ENCODE measurements around the gene CEP72.
"Not testable (repeated sequence)": the region's sequence is repeated elsewhere in the genome, so short reads cannot be mapped to it uniquely, and the experiment has no call there.

Gene CEP72

GRCh38 chr5:672329-673160, 60.4 kb downstream of the CEP72 start:
- DNase-seq (ENCODE audit: low read depth): no peak

DNA sequence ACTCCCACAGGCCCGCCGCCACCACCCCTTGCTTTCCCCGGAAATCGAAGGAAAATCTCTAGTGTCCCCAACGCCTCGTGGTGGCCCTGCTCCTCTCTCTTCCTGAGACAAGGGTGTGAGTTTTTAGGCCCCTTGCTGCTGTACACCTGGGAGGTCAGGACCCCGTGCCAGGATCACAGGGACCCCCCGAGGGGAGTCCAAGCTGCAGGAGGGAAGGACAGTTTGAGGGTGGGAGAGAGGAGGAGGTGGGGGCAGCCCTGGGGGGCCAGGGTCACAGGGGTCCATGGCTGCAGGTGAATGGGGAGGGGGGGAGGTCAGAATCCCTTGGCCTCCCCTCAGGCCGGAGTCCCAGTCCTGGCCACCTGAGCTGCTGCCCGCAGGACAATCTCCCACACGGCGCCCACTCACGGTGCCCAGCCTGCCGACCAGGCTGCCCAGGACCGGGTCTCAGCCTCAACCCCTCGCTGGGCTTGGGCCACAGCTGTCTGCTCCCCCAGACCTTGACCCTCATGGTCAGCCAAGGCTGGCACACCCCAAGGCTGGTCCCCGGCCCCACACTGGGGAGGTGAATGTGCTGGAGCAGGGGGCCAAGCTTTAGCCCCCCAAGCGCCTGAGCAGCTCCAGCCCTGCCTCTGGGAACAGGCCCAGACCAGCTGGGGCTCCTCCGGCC, 61.2 kb downstream of the CEP72 start:
- DNase-seq (ENCODE audit: low read depth): no peak

DNA sequence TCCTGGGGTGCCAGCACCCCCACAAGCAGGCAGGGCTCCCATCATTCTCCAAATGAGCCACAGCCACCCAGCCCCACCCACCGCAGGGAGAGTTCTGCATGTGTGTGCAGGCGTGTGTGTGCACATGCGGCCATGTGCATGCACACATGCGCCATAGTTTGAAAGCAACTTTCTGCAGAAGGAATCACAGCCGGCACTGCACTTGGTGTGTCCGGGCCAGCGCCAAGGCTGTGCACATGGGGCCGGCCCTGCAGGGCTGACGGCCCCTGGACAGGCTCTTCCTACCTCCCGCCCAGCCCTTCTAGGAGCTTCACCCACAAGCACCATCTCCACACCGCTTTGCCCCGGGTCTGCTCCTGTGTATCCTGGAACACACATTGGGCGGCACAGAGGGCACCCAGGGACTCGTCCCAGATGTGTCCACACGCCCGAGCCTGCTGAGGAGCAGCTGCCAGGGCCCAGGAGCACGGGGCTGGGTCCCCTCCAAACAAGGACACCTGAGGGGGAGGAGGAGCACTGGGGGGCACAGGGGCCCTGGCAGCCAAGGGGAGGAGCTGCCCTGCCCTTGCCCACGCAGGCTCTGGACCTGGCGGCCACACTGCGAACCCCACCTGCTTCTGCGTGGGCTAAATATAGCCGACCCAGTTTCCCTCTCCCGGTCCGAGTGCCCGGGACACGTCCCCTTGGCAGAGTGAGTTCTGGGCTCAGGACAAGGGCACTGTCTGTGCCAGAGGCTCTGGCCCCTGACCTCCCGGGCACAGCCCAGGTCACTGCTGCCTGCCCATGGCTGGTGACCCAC, 61.9 kb downstream of the CEP72 start:
- no peak for DNase-seq (ENCODE audit: low read depth)

GRCh38 chr5:674630-675011, 62.5 kb downstream of the CEP72 start:
- no peak for DNase-seq (ENCODE audit: low read depth)

- no peak for DNase-seq (ENCODE audit: low read depth)
Observed at GRCh38 chr5:675111-675870, 63.2 kb downstream of the CEP72 start.

DNA sequence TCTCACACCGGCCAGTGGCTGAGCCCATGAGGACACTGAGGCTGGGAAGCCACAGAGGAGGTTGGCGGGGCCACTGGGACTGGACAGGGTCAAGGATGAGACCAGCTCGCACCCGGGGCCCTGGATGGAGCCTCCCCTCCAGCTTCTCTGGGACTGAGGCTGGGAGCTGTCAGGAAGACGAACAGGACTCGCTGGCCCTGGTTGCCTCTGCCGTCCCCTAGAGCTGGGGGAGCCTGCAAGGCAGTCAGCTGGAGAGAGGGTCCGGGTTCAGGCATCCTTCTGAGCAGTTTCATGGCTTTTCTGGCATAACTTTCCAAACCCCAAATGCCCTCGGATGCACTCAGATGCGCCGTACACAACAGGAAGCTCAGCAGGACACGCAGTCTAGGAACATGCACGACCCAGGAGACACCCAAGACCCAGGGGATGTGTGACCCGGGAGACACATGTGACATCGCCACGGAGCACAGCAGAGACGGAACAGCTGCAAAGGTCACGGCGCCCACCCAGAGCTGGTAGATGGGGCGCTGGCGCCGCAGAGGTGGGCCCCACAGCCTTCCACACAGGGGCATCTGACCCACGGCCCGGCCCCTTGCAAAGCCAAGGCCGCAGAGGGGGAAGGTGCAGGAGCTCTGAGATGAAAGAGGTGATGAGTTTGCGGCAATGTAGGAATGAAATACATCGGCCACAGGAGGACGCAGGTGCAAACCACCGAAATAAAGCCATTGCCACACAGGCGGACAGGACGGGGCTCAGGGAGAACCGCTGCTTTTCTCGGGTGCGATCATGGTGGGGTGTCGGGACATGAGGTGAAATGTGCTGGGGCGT, 63.9 kb downstream of the CEP72 start:
- DNase-seq (ENCODE audit: low read depth): no peak

DNA sequence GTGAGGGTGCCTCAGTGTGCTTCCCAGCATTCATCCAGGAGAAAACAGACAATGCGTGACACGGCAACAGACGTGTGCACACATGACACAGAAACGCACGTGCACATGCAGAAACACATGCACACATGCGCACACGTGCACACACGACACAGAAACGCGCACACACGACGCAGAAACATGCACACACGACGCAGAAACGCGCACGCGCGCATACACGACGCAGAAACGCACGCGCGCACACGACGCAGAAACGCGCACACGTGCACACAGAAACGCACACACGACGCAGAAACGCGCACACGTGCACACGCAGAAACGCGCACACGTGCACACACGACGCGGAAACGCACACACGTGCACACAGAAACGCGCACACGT, 64.5 kb downstream of the CEP72 start:
- DNase-seq (ENCODE audit: low read depth): no peak

- DNase-seq (ENCODE audit: low read depth): no peak
Observed at GRCh38 chr5:677131-678101, 65.3 kb downstream of the CEP72 start.

DNA sequence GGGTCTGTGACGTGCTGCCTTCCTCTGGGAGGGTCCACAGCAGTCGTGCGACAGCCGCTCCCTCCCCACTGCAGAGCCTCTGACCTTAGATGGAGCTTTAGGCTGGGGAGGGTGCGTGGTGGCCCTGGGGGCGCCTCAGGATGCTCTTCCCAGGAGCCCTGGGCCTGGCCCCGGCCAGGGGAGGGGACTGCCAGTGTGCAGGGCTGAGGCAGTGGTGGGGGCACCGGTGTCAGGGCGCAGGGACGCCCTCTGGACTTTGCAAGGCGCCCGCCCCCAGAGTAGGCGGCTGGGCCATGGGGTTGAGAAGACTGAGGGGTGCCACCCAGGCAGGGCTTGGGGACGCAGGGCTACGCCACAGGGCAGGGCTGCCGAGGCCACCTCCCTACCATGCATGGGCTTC, 66.4 kb downstream of the CEP72 start:
- DNase-seq (ENCODE audit: low read depth): not testable (repeated sequence)

DNA sequence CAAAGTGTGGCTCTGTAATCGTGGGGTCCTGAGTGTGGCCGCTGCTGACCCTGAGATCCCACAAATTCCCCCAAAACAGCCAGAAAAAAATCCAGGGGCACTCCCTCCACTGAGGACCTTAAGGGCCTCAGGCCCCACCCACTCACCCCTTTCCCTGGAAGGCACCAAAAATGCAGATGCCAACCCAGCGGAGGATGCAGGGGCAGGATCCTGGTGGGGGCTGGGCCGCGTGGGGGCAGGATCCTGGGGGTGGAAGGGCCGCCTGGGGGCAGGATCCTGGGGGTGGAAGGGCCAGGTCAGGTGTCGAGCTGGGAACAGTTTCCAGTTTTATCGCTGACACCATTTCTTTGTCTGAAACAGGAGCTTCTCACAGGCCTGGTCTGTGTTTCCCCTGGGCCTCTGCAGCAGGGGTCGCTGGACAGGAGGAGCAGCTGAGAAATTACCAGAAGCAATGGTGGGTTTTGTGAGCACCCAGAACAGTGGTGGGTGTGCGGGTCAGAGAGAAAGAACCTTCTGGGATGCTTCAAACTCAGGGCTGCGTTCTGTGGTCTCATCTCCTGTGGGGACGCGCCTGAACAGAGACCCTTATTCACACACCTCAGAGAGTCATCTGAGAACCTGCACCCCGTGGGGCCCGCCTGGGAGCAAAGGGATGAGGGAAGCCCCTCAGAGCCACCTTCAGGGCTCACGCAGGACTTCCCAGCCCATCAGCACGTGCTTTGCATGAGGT, 67.2 kb downstream of the CEP72 start:
- DNase-seq (ENCODE audit: low read depth): not testable (repeated sequence)

GRCh38 chr5:680118-680795, 68.1 kb downstream of the CEP72 start:
- DNase-seq (ENCODE audit: low read depth): not testable (repeated sequence)

DNA sequence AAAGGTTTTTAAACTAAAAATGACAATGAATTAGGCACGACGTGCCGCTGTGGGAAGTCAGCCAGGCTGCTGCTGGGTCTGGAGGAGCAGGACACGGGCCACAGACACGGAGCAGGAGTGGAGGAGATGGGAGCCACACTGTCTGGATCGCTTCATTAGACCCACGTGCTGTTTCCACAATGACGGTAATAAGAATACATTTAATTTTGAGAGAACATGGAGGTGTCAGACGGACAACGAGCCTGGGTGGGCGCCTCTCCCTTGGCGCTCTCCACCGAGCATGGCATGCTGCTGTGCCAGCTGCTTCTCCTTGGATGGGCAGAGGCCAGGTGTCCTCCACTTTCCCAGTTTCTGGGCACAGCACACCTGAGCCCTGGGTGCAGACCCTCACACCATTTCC, 68.7 kb downstream of the CEP72 start:
- not testable (repeated sequence) for DNase-seq (ENCODE audit: low read depth)

DNA sequence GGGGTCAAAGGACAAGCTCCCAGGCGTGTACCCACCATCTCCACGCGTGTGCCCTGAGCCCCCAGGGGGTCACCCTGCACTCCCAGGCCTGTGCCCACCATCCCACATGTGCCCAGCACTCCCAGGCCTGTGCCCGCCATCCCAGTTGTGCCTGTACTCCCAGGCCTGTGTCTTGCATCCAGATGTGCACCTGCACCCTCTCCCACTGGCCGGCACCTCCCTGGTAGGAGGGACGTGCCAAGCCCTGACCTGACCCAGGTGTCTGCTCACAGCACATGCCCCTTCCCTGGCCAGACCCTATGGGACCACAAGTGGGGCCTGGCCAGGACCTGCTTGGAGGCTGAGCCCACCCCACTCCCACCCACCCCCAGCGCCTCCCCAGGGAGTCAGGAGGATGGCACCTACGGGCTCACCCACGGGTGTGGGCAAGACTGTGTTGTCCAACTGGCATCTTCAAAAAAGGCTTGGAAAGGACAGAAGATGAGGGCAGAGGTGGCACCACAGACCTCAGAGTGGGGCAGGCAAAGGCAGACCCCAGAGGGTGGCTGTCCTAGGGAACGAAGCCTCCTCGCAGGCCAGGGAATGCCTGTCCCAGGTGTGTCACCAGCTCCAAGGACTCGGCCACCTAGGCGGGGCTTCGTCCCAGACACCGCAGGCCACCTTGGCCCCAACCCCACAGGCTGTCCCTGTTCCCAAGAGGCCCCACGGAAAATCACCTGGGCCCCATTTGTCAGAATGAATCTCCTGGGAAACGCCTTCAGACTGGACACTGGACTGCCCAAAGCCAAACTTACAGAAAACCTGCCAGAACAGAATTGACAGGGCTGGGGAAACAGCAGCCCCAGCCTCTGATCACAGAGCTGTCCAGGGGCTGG, 69.4 kb downstream of the CEP72 start:
- DNase-seq (ENCODE audit: low read depth): not testable (repeated sequence)

- not testable (repeated sequence) for DNase-seq (ENCODE audit: low read depth)
Observed at GRCh38 chr5:682216-682615, 70.1 kb downstream of the CEP72 start.

DNA sequence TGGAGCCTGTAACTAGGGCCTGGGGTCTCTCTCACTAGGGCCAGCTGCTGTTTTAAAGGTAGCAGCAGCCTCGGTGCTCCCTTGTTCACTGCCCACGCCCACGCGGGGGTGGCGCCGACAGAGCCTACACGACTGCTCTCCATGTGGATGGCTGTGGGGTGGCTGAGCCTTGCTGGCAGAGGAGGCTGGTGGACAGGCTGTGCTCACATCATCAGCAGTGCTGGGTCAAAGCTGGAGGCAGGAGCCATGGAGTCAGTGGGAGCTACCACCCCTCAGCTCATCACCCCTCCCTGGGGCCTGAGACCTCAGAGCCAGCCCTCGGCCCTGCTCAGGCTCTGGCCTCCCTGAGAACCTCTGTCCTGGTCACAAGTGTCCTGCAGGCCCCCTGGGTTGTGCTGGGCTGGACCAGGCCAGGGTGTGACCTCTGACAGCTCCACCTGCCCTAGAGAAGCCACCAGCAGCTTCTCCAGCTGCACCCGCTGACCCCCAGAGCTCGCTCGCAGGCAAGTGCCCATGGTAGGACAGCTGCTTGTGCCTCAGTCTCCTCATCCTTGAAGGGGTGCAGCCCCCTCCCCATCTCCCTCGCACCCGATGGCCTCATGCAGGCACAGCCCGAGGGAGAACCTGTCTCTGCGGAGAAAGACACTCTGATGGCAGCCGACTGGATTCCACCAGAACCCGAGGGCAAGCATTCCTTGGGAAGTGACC, 70.7 kb downstream of the CEP72 start:
- not testable (repeated sequence) for DNase-seq (ENCODE audit: low read depth)

GRCh38 chr5:683551-684481, 71.7 kb downstream of the CEP72 start:
- DNase-seq (ENCODE audit: low read depth): no peak

Measured in stimulated activated CD8-positive, alpha-beta memory T cell treated with anti-CD3 and anti-CD28 coated beads, Interleukin-12 subunit alpha, Interleukin-12 subunit beta, amount 100 ng/mL, for 4 hours (primary cell).